GDM1 (cell line): ENCODE data around the gene WDR64.
"Not testable (repeated sequence)": the region's sequence is repeated elsewhere in the genome, so short reads cannot be mapped to it uniquely, and the experiment has no call there.

ENCODE experiments used
- DNase-seq: peaks from one replicate; lab custom pipeline; 2025; lab: John Stamatoyannopoulos, UW

WDR64 gene

DNA sequence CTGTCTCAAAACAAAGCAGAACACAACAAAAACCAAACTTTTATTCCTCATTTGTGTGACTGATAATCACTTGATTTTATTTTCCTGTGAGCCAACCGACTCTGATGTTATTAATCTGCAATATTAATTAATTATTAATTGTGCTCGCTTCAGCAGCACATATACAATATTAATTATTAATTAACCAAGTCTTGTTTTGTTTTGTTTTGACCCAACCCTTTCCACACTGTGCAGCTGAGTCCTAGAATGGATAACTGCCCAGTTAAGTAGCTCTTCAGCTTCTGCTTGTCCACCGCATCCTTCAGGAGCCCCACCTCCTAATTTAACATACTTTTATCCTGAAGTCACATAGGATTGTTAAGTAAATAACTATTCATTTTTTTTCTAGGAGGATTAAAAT lies 148.6 kb downstream of the WDR64 start:
- DNase-seq: no peak

DNA sequence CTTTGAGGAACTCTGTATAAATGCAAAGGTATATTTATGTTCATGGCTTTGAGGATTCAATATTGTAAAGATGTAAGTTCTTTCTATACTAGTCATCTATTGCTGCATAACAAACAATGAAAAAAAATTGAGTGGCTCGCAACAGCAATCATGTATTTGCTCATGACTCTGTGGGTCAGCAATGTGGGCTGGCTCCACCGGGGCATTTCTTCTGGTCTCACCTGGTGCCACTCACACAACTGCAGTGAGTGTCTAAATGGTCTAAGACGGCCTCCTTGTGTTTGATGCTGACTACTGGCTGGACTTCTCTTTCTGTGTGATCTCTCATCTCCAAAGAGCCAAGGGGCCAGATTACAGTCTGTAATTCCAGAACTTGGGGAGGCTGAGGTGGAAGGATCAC lies 150.8 kb downstream of the WDR64 start:
- DNase-seq: no peak

DNA sequence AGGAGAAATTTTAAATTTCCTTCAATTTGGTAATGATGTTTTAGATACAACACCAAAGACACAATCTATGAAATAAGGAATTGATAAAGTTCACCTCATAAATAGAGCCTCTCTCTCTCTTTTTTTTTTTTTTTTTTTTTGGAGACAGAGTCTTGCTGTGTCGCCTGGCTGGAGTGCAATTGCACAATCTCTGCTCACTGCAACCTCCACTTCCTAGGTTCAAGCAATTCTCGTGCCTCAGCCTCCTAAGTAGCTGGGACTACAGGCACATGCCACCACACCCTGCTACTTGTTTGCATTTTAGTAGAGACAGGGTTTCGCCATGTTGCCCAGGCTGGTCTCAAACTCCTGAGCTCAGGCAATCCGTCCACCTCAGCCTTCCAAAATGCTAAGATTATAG lies 152.6 kb downstream of the WDR64 start:
- DNase-seq: not testable (repeated sequence)

DNA sequence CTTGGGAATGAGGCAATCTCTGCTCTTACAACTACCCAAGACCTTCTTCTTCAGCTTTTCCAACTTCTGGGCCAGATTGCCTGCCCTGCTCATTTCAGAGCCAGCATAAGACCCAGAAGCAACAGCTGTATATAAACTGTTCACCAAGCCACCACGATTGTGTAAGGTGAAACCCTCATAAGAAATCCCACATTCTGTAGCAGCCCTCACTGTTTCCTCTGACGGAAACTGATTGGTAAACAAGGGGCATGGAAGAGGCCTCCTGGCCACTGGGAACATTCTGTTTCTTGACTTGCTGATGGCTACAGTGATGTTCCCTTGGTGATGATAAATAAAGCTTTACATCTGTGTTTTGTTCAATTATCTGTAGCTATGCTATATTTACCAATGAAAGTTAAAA lies 156.2 kb downstream of the WDR64 start:
- DNase-seq: no peak

DNA sequence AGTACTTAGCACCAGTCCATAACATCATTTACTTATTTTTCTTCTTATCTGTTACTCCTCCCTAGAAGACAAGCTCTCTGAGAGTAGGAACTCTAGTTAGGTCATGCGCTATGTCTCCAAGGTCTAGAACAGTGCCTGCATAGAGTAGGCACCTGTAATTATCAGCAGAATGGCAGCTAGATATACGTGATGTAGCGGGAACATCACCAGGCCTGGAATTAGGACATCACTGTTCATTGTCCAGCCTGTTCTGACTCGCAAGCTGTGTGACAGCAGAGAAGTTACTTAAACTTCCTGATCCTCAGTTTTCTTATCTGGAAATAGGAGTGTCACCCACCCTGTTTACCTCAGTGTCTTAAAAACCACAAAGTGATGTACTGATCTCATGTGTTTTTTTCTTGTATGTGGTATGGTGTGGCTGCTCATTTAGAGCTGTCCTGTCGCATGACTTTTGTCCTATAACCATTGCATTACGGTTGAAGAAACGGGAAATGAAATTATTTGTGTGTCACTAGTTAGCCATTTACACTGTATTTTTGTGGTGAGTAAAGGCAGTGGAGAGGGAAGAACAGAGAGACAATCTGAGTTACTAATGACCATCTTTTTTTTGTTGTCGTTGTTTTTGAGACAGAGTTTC lies 158.8 kb downstream of the WDR64 start:
- no peak for DNase-seq

DNA sequence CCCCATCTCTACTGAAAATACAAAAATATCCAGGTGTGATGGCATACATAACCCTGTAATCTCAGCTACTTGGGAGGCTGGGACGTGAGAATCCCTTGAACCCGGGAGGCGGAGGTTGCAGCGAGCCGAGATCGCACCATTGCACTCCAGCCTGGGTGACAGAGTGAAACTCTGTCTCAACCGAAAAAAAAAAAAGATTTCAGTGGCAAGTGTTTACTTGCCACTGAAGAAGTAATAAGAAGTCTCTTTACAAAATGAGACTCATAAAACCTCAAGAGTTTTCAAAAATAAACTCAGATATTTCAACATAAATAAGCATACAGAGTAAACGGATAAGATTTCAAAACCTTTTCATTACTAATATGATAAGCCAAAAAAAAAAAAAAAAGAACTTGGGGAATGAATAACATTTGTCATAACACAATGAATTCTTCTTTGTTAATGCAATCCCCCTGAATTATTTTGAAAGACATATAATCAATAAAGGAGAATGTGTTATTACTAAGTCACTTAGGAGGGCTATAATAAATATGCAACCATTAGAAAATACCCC lies 161.8 kb downstream of the WDR64 start:
- DNase-seq: no peak

DNA sequence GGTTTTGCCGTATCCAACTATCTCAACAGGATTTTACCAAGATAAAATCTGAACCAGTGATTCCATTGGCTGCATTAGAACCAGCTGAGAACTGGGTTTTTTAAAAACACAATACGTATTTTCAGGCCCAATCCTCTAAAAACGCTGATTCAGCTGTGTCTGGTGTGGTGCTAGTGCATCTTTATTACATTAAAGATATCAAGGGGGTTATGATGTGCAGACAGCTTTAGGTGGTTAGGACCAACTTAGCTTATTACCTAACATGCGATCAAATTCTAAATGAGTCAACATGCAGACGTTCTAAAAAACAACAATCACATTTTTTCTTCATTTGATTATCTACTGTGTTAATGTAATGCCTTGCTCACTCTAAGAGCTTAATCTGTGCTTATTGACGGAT lies 163.9 kb downstream of the WDR64 start:
- no peak for DNase-seq

DNA sequence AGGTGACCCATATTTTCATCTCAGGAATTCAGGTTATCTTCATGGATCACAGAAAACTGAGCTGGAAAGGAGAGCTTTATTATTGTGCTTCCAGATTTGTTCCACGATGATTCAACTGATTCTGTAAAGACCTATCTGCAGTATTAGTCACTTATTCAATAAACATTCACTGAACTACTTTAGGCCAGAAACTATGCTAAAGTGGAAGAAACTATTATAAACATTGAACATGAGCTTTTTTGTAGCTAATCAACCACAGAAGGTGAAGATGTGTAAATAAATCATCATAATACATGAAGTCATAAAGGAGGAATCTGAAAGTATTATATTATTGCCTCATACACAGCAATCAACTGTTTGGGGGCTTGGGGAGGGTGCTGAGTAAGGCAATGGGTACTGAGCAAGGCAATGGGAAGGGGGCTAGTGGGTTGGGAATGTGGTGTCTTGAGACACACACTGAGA lies 165.3 kb downstream of the WDR64 start:
- no peak for DNase-seq

DNA sequence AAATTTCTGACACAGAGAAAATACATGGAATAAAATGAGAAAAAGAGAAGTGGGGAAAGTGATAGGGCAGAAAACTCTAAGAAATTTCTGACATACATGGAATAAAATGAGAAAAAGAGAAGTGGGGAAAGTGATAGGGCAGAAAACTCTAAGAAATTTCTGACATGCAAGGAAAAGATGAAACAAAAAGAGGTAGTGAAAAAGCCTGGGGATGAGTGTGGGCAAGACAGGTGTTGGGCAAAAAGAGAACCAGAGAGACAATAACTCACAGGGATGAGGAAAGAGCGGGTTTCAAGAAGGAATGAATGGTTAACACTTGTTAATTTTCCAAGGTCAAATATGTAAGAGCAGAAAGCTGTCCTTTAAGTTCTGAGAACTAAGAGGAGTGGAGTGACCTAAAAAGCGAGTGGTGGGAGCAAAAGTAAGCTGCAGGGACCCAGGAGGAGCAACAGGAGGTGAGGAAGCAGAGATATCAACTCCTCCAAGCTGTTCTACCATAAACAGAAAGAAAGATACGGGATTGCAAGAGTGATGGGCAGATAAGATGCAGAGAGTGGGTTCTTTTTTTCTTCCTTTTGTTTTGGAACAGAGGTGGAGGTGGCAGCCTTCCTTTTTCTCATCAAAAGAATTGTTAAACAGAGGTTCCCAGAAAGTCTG lies 166.0 kb downstream of the WDR64 start:
- no peak for DNase-seq

DNA sequence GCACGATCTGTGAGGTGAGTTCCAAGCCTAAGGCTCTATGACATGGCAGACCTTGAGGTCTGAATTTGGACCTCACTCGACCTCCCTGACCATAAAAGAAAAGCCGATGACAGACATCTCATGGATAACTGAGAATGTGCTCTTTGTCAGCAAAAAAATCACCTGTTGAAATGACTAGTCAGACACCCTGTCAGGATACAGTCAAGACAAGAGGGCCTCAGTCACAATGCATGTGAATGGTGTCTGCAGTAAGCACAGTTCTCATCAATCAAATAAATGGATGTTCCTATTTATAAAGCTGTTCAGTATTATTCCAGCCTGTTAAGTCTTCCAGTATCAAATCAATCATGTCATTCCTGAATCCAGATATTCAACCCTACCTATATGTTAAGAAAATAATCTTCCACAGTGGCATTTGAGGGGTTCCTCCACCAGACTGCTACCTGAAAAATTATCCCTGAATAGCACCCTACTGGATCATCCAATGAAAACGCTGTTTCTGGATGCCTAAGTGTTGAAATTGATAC lies 167.3 kb downstream of the WDR64 start:
- DNase-seq: no peak

DNA sequence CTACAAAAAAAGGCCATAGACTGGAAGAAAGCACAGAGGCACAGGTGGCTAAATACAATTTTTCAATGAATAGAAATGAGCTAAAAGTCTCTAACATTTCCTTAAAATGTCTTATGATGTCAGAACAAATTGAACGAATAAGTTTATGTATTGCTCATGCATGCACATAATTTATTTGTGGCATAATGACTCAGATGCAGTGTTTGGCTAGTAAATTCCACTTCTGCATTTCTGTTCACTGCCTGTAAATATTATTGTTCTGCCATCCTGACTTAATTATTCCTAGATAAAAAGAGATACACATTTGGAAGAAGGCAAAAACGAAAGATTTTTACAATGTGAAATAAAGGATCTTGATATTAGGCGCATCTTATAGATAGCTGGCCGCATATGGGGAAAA lies 169.3 kb downstream of the WDR64 start:
- DNase-seq: no peak

DNA sequence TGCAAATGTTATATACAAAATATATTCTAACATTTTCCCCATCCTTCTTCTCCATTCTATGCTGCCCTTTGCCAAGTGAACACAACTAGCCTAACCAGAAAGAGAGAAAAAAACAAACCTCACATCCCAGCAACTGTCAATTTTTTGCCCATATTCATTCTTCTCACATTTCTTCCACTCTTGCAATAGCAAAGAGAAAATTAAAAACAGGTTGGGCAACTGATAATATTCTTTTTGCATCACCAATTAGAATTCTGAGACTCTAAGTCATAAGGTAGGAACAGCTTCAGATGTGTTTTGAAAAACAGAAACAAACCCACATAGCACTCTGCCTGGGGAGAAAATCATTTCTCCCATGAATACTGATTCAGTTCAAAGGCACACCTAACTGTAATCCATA lies 170.8 kb downstream of the WDR64 start:
- no peak for DNase-seq

DNA sequence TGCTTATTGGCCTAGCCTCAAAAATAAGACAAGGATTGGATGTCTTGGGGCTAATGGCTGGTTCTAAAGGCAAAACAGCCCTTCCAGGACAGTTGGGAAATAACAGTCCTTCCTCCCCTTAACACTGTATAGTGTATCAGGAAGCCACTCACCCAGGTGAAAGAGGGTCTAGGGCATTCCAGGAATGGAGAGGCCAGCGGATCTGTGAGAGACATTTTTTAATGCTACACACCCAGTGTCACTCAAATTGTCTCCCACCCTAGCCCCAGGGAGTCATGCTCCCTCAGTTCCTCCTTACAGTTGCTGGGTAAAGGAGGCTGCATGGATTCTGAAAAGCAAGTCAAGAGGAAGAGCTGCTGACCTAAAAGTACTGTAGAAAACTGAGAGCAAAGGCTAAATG lies 171.8 kb downstream of the WDR64 start:
- DNase-seq: no peak

DNA sequence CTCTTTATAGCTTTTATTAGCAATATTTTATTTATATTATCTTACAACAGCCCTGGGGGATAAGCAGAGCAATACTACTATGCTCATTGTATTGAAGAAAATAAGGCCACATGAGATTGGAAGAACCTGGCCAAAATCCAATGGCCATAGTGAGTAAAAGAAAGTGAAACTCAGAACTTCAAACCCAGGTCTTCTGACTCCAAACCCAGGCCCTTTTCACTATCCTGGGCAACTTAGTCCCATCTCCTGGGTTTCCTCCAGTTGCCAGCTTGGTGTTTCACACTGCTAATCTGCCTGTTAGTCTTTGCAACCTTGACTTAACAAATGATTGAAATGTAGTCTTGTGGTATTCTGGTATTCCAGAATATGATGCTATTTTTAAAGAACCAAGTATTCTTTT lies 173.5 kb downstream of the WDR64 start:
- DNase-seq: no peak

DNA sequence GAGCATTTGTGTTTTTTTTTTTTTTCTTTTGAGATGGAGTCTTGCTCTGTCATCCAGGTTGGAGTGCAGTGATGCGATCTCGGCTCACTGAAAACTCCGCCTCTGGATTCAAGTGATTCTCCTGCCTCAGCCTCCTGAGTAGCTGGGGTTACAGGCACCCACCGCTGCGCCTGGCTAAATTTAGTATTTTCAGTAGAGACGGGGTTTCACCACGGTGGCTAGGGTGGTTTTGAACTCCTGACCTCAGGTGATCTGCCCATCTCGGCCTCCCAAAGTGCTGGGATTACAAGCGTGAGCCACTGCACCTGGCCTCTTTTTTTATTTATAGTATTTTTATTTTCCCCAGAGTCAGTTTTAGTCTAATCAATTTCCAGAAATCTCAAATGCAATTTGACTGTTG lies 174.5 kb downstream of the WDR64 start:
- not testable (repeated sequence) for DNase-seq

DNA sequence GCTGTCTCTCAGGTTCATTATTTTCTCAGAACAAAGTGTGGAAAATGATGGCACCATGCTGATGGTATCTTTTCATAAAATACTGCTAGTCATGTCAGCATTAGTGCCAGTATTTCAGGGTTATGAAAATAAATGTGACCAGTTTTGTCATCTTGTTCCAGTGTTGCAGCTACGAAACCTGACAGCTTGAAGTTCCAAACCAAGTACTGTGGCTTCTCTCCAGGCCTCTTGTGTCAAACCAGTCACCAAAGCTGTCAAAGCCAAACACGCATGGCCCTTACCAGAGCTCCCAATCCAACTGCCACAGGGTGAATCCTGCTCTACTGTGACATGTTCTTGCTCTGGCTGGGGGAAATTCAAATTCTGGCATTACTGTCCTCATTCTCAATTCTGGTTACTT lies 175.2 kb downstream of the WDR64 start:
- no peak for DNase-seq

DNA sequence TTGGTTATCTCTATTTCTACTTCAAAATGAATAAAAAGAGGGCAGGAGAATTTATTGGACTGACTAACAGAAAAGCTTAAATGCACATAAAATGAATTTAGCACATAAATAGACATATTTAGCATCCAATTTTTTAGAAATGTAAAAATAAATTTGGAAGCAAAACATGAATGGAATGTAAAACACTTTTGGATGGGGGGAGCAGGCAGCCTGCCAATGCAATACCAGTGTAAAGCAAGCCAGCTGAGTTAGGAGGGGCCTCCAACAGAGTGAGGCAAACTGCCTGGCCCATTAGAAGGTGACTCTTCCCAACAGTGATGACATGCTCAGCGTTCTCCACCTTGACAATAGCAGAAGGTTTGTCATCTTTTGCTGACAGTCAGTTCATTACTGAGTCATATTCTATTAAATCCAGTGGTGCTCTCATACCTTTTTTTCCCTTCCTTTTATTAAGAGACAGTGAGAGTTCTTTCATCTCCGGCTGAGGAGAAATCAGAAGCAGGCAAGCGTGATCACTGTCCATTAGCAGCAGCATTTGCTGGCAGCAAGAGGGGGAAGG lies 176.5 kb downstream of the WDR64 start:
- no peak for DNase-seq

DNA sequence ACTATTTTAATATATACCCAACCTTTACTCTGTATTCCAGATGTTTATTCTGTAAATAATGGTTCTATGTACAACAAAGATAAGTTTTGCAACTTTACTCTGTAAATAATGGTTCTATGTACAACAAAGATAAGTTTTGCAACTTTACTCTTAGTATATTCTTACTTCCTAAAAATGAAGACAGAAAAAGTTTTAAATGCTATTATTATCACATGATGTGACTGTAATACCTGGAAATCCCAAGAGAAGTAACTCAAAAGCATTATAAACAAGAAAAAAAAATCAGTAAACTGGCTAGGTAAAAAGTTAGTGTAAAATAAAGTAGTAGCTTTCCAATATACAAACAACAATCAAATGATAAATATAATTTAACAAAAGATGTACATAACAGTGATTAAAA lies 177.4 kb downstream of the WDR64 start:
- DNase-seq: no peak

DNA sequence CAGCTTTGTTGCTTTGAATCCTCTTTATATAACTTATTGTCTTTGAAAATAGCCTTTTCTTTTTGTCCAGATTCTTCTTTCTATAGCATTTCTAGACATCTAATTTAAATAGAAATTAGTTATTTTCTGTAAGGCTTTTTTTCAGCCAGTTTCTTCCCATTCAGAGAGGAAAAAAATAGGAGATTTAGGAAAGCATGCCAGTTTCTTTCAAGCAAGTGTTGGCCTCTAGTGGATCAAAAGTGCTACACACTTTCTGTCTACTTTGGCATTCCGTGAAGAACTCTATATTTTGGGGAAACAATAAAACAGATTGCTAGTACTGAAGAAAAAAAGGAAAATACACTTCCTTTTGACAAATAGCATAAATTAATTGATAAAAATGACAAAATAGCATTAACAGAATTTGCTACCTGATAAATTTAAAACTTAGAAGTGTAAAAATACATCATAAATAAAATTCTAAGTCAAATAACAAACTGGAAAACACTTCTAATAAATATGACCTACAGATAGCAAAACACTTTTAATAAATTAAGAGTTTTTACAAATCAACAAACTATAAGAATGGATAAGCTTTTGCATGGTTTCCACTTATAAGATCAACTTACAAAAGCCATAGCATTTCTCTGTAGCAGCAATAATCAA lies 182.8 kb downstream of the WDR64 start:
- no peak for DNase-seq

DNA sequence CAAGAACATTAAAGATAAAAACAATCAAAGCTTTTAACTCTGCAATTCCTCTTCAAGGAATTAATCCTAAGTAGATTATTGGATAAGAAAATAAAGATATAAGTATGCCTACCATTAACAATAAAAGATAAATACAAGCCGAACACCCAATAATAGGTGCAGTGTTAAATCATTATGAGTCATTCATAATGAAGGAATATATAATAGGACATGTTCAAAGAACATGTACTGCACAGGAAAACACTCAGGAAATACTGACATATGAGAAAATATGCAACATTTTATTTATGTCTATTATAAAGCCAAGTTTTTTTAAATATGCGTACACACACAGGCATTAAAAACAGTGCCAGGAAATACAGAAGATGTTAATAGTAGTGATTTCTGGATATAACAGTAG lies 184.9 kb downstream of the WDR64 start:
- no peak for DNase-seq

DNA sequence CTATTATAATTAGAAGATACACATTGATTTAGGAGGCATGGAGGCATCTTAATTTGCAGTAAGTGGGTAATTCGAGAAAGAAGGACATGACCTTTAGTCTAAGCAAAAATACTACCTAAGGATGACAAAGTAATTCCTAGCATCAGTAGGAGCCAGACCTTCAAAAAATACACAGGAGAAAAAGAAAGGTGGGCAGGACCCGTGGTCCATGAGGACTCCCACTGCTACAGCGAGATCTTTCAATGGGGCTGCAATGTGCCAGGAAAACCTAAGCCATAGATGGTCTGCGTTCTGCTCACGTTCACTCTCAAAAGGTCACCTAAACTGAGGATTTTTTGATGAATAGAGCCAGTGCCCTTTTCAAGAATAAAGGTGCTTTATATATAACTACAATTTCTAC lies 185.3 kb downstream of the WDR64 start:
- DNase-seq: no peak

DNA sequence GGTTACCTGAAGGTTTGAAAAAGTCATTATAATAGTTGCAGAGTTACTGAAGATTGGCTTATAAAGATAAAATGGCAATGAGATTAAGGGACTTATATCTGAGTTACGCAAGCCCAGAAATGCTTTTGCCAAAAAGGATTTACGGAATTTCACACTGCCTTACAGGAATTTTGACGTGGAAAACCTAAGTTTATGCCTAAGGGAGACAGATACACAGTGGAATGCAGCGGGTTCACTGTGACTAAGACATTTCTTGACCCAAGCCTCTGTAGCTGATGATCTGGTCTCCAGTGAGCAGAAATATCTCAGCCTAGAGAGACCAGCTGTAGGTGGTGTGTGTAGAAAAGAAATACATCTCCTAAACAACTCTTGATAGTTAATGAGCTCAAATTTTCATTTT lies 185.8 kb downstream of the WDR64 start:
- DNase-seq: no peak

DNA sequence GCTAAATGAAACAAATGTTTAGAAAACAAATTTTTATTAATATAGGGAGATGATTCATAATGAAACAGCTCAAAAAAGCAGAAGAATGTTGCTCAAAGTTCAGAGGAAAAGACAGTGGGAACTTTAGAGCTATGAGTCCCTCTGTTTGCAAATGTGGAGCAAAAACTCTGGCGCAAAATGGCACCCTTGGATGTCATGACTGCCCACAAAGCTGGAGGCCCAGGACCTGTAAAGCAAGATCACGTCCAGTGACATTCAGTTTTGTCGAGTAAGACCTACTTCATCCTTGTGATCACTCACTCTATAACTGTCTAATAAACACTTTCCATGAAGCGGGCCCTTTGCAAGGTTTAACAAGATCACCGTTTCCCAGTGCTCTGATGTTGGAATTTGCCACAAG lies 186.8 kb downstream of the WDR64 start:
- no peak for DNase-seq
